SU-DHL-6 (cell line): Measurements from ENCODE around the gene TRIP11.

Experiments
- H2AFZ ChIP-seq: fragments of 200-600 bp; sonication (generic); 2 replicates; pipeline ENCODE4 v1.6.1; 2014; ENCODE audit warnings: low read depth, mild to moderate bottlenecking, moderate library complexity, mixed read lengths, antibody characterized with exemption, low read length; ENCODE audit not compliant: severe bottlenecking
- H3F3A ChIP-seq: fragments of 200-600 bp; shearing (Covaris generic); 2 replicates; pipeline ENCODE4 v1.6.0; 2016; ENCODE audit warnings: antibody characterized with exemption, mild to moderate bottlenecking; ENCODE audit not compliant: insufficient read depth
- H3K27ac ChIP-seq: fragments of 200-600 bp; sonication (generic); 2 replicates; pipeline ENCODE4 v1.5.1; 2016; ENCODE audit warnings: low read depth, mild to moderate bottlenecking, low read length, moderate library complexity, mixed read lengths
- H3K27me3 ChIP-seq: fragments of 200-600 bp; sonication (generic), shearing (Covaris generic); 2 replicates; pipeline ENCODE4 v1.6.0; 2014; ENCODE audit warnings: mild to moderate bottlenecking, low read length
- H3K36me3 ChIP-seq: fragments of 200-600 bp; sonication (generic); 2 replicates; pipeline ENCODE4 v1.6.1; 2014; ENCODE audit warnings: mild to moderate bottlenecking, low read length, mixed read lengths
- H3K4me2 ChIP-seq: fragments of 300-600, 200-600 bp; shearing (Covaris generic), sonication (generic); 2 replicates; pipeline ENCODE4 v1.6.0; 2014; ENCODE audit warnings: low read length, low read depth, mild to moderate bottlenecking; ENCODE audit not compliant: poor library complexity, severe bottlenecking
- H3K4me3 ChIP-seq: fragments of 200-600 bp; sonication (generic); 2 replicates; pipeline ENCODE4 v1.5.1; 2014; ENCODE audit warnings: antibody characterized with exemption, low read length, mild to moderate bottlenecking, mixed read lengths; ENCODE audit not compliant: insufficient read depth, poor library complexity, severe bottlenecking
- H3K79me2 ChIP-seq: fragments of 200-600 bp; sonication (generic); 2 replicates; pipeline ENCODE4 v1.6.1; 2014; ENCODE audit warnings: mild to moderate bottlenecking, low read length, moderate library complexity; ENCODE audit not compliant: insufficient read depth
- H3K9ac ChIP-seq: fragments of 200-600 bp; sonication (generic); 2 replicates; pipeline ENCODE4 v1.7.0; 2014; ENCODE audit warnings: mild to moderate bottlenecking, low read length
- H3K9me2 ChIP-seq: fragments of 200-600 bp; sonication (generic); replicated peaks from 2 replicates; pipeline ENCODE4 v1.6.1; 2014; ENCODE audit warnings: low read length; ENCODE audit not compliant: insufficient read depth
- H3K9me3 ChIP-seq: fragments of 200-600 bp; sonication (generic); 2 replicates; pipeline ENCODE4 v1.6.1; 2014; ENCODE audit warnings: low read length, mixed read lengths; ENCODE audit not compliant: insufficient read depth
- H4K20me1 ChIP-seq: fragments of 200-600 bp; sonication (generic); 2 replicates; pipeline ENCODE4 v1.6.1; 2014; ENCODE audit warnings: low read depth, mild to moderate bottlenecking, antibody characterized with exemption, low read length, moderate library complexity, mixed read lengths
- EZH2phosphoT487 ChIP-seq: fragments of 200-600 bp; sonication (generic), shearing (Covaris generic); conservative IDR thresholded peaks from 2 replicates; pipeline ENCODE4 v1.6.1; 2018; ENCODE audit warnings: mild to moderate bottlenecking, antibody characterized with exemption, low read length, moderate library complexity, mixed read lengths
- TF ChIP-seq, protein P1 (sequence below): fragments of 200-600 bp; sonication (generic); IDR thresholded peaks from one replicate; pipeline ENCODE4 v1.5.1; 2017; ENCODE audit warnings: antibody characterized with exemption, mild to moderate bottlenecking, low read length, moderate library complexity; ENCODE audit not compliant: insufficient read depth, poor library complexity, severe bottlenecking

TRIP11 gene

DNA sequence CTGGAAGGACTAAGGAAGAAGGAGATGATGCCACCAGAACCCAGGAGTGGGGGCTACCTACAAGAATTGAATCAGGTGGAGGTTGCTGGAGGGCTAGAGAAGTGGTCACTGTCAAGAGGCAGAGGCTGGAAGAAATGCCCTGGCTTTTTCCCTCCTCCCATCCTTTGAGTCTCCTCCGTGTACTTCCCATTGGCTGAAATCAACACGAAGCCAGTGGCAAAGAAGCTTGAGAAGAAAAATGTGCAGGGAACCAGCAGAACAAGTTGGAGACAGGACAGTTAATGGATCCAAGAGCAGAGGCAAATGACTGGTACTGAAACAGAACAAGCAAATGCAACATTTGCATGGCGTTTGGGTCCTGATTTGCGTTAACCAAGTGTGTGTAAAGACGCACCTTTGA is 83.2 kb downstream of the TRIP11 start:
- Histone ChIP-seq H2AFZ (no peak overlapping the region), H3K79me2 (no peaks in the 10 kb centered on the region)

DNA sequence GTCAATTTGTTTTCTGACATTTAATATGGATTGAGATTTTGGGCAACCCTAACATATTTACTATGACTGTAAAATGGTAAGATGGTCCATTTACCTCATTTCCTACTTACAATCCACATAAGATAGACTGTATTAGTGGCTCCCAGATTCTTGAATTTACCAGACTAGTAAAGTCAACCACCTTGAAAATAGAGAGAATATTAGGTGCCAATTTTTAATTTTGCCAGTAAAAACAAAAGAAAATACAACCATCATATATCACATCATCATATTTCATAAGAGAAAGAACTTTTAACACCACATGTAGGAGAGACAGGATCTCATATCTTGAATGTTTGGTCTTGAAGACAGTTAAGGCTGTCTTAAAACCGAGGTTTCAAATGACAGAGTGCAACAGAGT is 84.7 kb downstream of the TRIP11 start:
- Histone ChIP-seq H3F3A (no peaks in the 10 kb centered on the region), H3K79me2 (no peaks in the 10 kb centered on the region), H4K20me1 (no peaks in the 10 kb centered on the region), H3K27me3 (no peaks in the 10 kb centered on the region), H3K4me2 (no peak overlapping the region), H3K36me3 (no peaks in the 10 kb centered on the region), H2AFZ (no peak overlapping the region), H3K9me2 (no peaks in the 10 kb centered on the region), H3K9ac (no peak overlapping the region), H3K9me3 (no peaks in the 10 kb centered on the region), H3K4me3 (no peak overlapping the region), H3K27ac (no peak overlapping the region)
- TF ChIP-seq, protein P1, sequence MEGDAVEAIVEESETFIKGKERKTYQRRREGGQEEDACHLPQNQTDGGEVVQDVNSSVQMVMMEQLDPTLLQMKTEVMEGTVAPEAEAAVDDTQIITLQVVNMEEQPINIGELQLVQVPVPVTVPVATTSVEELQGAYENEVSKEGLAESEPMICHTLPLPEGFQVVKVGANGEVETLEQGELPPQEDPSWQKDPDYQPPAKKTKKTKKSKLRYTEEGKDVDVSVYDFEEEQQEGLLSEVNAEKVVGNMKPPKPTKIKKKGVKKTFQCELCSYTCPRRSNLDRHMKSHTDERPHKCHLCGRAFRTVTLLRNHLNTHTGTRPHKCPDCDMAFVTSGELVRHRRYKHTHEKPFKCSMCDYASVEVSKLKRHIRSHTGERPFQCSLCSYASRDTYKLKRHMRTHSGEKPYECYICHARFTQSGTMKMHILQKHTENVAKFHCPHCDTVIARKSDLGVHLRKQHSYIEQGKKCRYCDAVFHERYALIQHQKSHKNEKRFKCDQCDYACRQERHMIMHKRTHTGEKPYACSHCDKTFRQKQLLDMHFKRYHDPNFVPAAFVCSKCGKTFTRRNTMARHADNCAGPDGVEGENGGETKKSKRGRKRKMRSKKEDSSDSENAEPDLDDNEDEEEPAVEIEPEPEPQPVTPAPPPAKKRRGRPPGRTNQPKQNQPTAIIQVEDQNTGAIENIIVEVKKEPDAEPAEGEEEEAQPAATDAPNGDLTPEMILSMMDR: no peak
- no peak for TF ChIP-seq EZH2phosphoT487

More for the DNA sequence above, 83.2 kb downstream of the TRIP11 start:
- H3K27ac ChIP-seq: no peak overlapping the region
- no peaks in the 10 kb centered on the region for H4K20me1 ChIP-seq
- TF ChIP-seq EZH2phosphoT487: no peak
- TF ChIP-seq, protein P1: no peak
- H3K9me2 ChIP-seq: no peaks in the 10 kb centered on the region
- H3K9ac ChIP-seq: no peak overlapping the region
- H3K27me3 ChIP-seq: no peaks in the 10 kb centered on the region
- H3K4me2 ChIP-seq: no peak overlapping the region
- no peaks in the 10 kb centered on the region for H3F3A ChIP-seq
- H3K36me3 ChIP-seq: no peaks in the 10 kb centered on the region
- H3K9me3 ChIP-seq: no peaks in the 10 kb centered on the region
- no peak overlapping the region for H3K4me3 ChIP-seq

DNA sequence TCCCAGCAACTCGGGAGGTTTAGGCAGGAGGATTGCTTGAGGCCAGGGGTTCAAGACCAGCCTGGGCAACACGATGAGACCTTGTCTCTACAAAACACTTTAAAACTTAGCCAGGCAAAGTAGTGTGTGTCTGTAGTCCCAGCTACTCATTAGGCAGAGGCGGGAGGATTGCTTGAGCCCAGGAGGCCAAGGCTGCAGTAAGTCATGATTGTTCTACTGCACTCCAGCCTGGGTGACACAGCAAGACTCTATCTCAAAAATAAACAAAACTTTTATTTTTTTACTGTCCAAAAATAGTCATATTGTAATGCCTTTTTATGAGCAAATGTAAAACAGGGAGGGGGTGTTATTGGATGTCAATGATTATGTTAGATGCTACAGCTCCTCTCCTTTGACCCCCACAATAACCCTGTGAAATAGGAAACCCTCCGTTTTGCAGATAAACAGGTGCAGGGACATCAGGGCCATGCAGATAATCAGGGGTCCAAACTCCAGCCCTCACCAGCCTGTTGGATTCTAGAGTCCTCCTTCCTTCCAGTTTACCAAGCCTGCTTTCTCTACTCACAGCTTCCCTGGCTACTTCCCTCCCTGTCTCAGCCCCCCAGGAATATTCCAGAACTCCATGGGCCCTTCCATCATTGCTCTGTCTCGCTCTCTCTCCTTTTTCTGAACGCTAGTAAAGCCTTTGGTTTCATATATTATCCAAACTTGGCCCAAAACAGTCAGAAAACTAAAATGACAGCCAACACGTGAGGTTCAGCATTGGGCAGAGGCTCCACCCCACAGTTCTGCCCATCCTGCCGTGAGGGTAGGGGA is 86.5 kb downstream of the TRIP11 start:
- no peak overlapping the region for H3K9ac ChIP-seq
- H3K36me3 ChIP-seq: no peaks in the 10 kb centered on the region
- no peak overlapping the region for H3K27ac ChIP-seq
- H3K9me2 ChIP-seq: no peaks in the 10 kb centered on the region
- no peaks in the 10 kb centered on the region for H3K9me3 ChIP-seq
- H3K27me3 ChIP-seq: no peaks in the 10 kb centered on the region
- no peaks in the 10 kb centered on the region for H3K79me2 ChIP-seq
- no peak overlapping the region for H3K4me2 ChIP-seq
- H3F3A ChIP-seq: no peaks in the 10 kb centered on the region
- H2AFZ ChIP-seq: no peak overlapping the region
- no peak overlapping the region for H3K4me3 ChIP-seq
- no peaks in the 10 kb centered on the region for H4K20me1 ChIP-seq
- TF ChIP-seq, protein P1: no peak
- TF ChIP-seq EZH2phosphoT487: no peak
